Activated naive CD8-positive, alpha-beta T cell (primary cell): ENCODE measurements around the gene LYST.

Experiments
- H3K27ac Mint-ChIP-seq: one replicate; pipeline ENCODE4 v1.8.0; 2021; ENCODE audit warnings: mixed read lengths
- H3K27me3 Mint-ChIP-seq: one replicate; pipeline ENCODE4 v1.8.0; 2021; ENCODE audit warnings: mixed read lengths
- H3K36me3 Mint-ChIP-seq: one replicate; pipeline ENCODE4 v1.8.0; 2021; ENCODE audit warnings: mixed read lengths
- H3K4me1 Mint-ChIP-seq: one replicate; pipeline ENCODE4 v1.8.0; 2021; ENCODE audit warnings: low read depth, mixed read lengths
- H3K4me3 Mint-ChIP-seq: one replicate; pipeline ENCODE4 v1.8.0; 2021; ENCODE audit warnings: mild to moderate bottlenecking, mixed read lengths
- H3K9me3 Mint-ChIP-seq: one replicate; pipeline ENCODE4 v1.8.0; 2021; ENCODE audit warnings: low read depth, mixed read lengths

LYST gene

GRCh38 chr1:235749755-235750300 lies 116.9 kb downstream of the LYST start:
- H3K4me3 Mint-ChIP-seq: no peak overlapping the region
- peaks cover 7% of the 10 kb centered on the region for H3K36me3 Mint-ChIP-seq
- no peaks in the 10 kb centered on the region for H3K27me3 Mint-ChIP-seq
- H3K27ac Mint-ChIP-seq: no peak overlapping the region
- H3K9me3 Mint-ChIP-seq: no peaks in the 10 kb centered on the region
- no peaks in the 10 kb centered on the region for H3K4me1 Mint-ChIP-seq

DNA sequence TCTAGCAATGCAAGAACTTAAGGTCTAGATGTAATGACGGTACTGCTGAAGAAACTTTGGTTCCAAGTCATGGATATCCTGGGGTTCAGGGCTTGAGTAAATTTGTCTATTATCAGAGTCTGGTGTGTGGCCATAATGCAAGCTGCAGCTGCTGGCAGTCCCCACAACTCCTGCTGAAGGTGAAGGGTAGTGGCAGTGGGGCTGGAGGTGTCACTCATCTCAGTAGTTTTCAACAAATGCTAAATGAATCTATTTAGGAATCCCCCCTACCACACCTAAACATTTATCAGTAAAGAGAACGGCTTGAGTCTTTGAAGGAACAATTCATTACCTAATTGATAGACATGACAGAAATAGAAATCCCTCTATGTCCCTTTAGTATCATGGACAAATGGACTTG lies 118.0 kb downstream of the LYST start:
- Mint-ChIP-seq H3K36me3 (peaks cover 10% of the 10 kb centered on the region), H3K9me3 (no peaks in the 10 kb centered on the region), H3K4me3 (no peak overlapping the region), H3K27me3 (no peaks in the 10 kb centered on the region), H3K27ac (no peak overlapping the region), H3K4me1 (no peaks in the 10 kb centered on the region)

- H3K36me3 Mint-ChIP-seq: peaks cover 20% of the 10 kb centered on the region
- no peaks in the 10 kb centered on the region for H3K9me3 Mint-ChIP-seq
- no peak overlapping the region for H3K4me3 Mint-ChIP-seq
- no peaks in the 10 kb centered on the region for H3K27me3 Mint-ChIP-seq
- no peak overlapping the region for H3K27ac Mint-ChIP-seq
- H3K4me1 Mint-ChIP-seq: no peaks in the 10 kb centered on the region
Measured at GRCh38 chr1:235746245-235746644, 120.5 kb downstream of the LYST start.

- H3K36me3 Mint-ChIP-seq: peaks cover 20% of the 10 kb centered on the region
- H3K27ac Mint-ChIP-seq: no peak overlapping the region
- H3K4me3 Mint-ChIP-seq: no peak overlapping the region
- no peaks in the 10 kb centered on the region for H3K9me3 Mint-ChIP-seq
- no peaks in the 10 kb centered on the region for H3K27me3 Mint-ChIP-seq
- H3K4me1 Mint-ChIP-seq: no peaks in the 10 kb centered on the region
Measured at GRCh38 chr1:235745503-235746136, 121.1 kb downstream of the LYST start.

DNA sequence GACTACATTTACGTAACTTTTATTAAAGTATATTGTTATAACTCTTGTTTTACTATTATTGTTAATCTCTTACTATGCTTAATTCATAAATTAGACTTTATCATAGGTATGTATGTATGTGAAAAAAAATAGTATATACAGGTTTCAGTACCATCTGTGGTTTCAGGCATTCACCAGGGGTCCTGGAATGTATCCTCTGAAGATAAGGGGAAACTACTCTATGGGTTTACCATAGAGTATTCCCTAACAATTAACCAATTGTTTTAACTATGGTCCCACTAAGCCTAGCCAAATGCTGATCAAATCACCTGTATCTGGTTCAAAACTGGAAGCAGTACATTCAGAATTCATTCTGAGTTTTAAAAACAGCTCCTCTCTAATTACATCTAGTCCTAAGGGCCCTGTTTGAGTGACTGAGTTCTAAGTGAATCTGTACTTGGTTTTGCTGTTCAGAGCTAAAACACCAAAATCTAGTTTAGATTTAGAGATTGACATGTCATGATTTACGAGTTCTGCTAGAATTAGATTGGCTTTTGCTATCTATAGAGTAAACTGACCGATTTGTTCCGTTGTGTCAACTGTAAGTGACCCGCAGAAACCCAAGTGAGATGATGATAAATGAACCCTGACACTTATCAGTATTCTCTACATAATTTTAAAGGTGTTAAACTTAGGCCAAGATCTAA lies 123.6 kb downstream of the LYST start:
- H3K4me1 Mint-ChIP-seq: no peaks in the 10 kb centered on the region
- H3K9me3 Mint-ChIP-seq: no peaks in the 10 kb centered on the region
- H3K27ac Mint-ChIP-seq: no peak overlapping the region
- H3K4me3 Mint-ChIP-seq: no peak overlapping the region
- peaks cover 38% of the 10 kb centered on the region for H3K36me3 Mint-ChIP-seq
- no peaks in the 10 kb centered on the region for H3K27me3 Mint-ChIP-seq

GRCh38 chr1:235741294-235741693 lies 125.4 kb downstream of the LYST start:
- H3K36me3 Mint-ChIP-seq: peaks cover 44% of the 10 kb centered on the region
- peaks cover 2% of the 10 kb centered on the region for H3K4me1 Mint-ChIP-seq
- H3K27ac Mint-ChIP-seq: no peak overlapping the region
- H3K9me3 Mint-ChIP-seq: no peaks in the 10 kb centered on the region
- H3K4me3 Mint-ChIP-seq: no peak overlapping the region
- H3K27me3 Mint-ChIP-seq: no peaks in the 10 kb centered on the region

GRCh38 chr1:235739631-235740030 lies 127.1 kb downstream of the LYST start:
- Mint-ChIP-seq H3K27me3 (no peaks in the 10 kb centered on the region), H3K4me3 (no peak overlapping the region), H3K4me1 (peaks cover 3% of the 10 kb centered on the region), H3K9me3 (no peaks in the 10 kb centered on the region), H3K27ac (no peak overlapping the region), H3K36me3 (peaks cover 39% of the 10 kb centered on the region)

DNA sequence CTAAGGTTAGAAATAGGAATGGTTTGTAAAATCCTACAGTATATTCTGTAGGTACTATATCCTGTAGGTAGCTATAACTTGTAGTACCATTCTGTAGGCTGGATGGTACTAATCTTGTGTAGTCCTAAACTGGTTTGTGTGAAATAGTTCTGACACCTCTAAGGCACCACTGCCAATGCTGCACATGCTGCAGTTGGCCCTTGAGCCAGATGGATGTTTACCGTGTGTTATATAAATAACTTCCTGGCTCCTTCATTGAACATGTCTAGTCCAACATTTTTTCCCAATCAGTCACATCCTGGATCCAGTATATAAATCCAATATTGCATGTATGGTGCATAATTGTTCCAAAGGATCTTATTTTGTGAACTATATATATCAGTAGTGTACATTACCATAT lies 127.6 kb downstream of the LYST start:
- H3K36me3 Mint-ChIP-seq: peaks cover 36% of the 10 kb centered on the region
- no peak overlapping the region for H3K4me3 Mint-ChIP-seq
- H3K27ac Mint-ChIP-seq: no peak overlapping the region
- peaks cover 4% of the 10 kb centered on the region for H3K4me1 Mint-ChIP-seq
- no peaks in the 10 kb centered on the region for H3K9me3 Mint-ChIP-seq
- H3K27me3 Mint-ChIP-seq: no peaks in the 10 kb centered on the region

DNA sequence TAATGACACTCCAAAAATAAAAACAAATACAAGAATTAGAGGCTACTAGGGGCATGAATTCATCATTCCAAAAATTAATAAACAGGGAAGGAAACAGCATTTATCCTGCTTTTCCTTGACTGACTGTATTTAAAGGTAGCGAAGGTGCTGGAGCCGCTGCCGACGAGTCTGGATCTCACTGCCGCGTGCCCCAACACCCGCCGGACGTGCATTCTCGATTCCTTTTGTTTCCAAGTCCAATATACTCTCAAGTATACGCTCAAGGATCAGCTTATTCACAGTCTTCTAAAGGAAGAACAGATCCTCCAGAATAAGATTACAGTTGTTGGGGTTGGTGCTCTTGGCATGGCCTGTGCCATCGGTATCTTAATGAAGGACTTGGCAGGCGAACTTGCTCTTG lies 129.0 kb downstream of the LYST start:
- H3K36me3 Mint-ChIP-seq: peaks cover 31% of the 10 kb centered on the region
- no peak overlapping the region for H3K4me3 Mint-ChIP-seq
- H3K9me3 Mint-ChIP-seq: no peaks in the 10 kb centered on the region
- H3K27ac Mint-ChIP-seq: no peak overlapping the region
- peaks cover 6% of the 10 kb centered on the region for H3K4me1 Mint-ChIP-seq
- H3K27me3 Mint-ChIP-seq: no peaks in the 10 kb centered on the region

- no peaks in the 10 kb centered on the region for H3K9me3 Mint-ChIP-seq
- H3K36me3 Mint-ChIP-seq: peaks cover 26% of the 10 kb centered on the region
- no peaks in the 10 kb centered on the region for H3K27me3 Mint-ChIP-seq
- H3K4me1 Mint-ChIP-seq: peaks cover 6% of the 10 kb centered on the region
- no peak overlapping the region for H3K27ac Mint-ChIP-seq
- no peak overlapping the region for H3K4me3 Mint-ChIP-seq
Measured at GRCh38 chr1:235736263-235736662, 130.4 kb downstream of the LYST start.

DNA sequence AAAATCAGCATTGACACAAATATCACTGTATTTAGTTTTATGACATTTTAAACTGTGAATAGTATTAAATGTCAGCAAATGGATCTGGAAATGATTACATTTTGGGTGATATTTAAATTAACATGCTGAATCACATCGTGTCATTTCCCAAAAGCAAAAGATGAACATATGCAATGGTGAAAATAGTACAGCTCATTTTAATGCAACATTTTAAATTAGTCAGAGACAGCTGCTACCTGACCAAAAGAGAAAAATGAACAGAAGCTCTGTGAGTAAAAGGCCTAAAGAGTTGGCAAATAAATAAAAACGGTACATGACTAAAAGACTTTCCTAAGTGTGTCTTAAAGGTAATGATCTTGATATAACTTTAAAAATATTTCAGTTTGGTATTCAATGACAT lies 131.1 kb downstream of the LYST start:
- Mint-ChIP-seq H3K27me3 (no peaks in the 10 kb centered on the region), H3K4me3 (no peak overlapping the region), H3K9me3 (no peaks in the 10 kb centered on the region), H3K36me3 (peaks cover 29% of the 10 kb centered on the region), H3K27ac (no peak overlapping the region), H3K4me1 (peaks cover 6% of the 10 kb centered on the region)

DNA sequence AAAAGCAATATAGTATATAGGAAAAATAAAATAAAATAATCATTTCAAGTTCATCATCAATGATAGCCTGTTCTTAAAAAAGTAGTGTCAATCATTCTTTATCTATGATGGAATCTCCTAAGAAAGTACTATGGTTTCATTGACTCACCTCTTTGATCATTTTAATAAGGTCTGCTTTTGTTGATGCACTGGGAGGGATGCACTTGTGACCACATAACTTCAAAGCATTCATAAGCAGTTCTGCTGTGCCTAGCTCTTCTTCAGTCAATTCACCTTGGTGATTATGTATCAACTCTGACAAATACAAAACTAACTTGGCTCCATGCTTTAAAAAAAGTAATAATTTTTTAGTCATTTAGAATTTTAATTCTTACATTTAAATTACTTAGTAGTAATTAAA lies 132.4 kb downstream of the LYST start:
- H3K4me3 Mint-ChIP-seq: no peak overlapping the region

GRCh38 chr1:235730007-235730406 lies 136.7 kb downstream of the LYST start:
- no peaks in the 10 kb centered on the region for H3K27me3 Mint-ChIP-seq
- H3K4me1 Mint-ChIP-seq: peaks cover 3% of the 10 kb centered on the region
- no peaks in the 10 kb centered on the region for H3K9me3 Mint-ChIP-seq
- no peak overlapping the region for H3K4me3 Mint-ChIP-seq
- peaks cover 8% of the 10 kb centered on the region for H3K36me3 Mint-ChIP-seq
- H3K27ac Mint-ChIP-seq: no peak overlapping the region

More for the DNA sequence above, 132.4 kb downstream of the LYST start:
- Mint-ChIP-seq H3K9me3 (no peaks in the 10 kb centered on the region), H3K27me3 (no peaks in the 10 kb centered on the region), H3K4me1 (peaks cover 6% of the 10 kb centered on the region), H3K27ac (no peak overlapping the region), H3K36me3 (peaks cover 21% of the 10 kb centered on the region)

- H3K27me3 Mint-ChIP-seq: no peaks in the 10 kb centered on the region
- peaks cover 8% of the 10 kb centered on the region for H3K36me3 Mint-ChIP-seq
- no peak overlapping the region for H3K27ac Mint-ChIP-seq
- H3K9me3 Mint-ChIP-seq: no peaks in the 10 kb centered on the region
- H3K4me3 Mint-ChIP-seq: no peak overlapping the region
- H3K4me1 Mint-ChIP-seq: no peaks in the 10 kb centered on the region
Measured at GRCh38 chr1:235726557-235726956, 140.1 kb downstream of the LYST start.

DNA sequence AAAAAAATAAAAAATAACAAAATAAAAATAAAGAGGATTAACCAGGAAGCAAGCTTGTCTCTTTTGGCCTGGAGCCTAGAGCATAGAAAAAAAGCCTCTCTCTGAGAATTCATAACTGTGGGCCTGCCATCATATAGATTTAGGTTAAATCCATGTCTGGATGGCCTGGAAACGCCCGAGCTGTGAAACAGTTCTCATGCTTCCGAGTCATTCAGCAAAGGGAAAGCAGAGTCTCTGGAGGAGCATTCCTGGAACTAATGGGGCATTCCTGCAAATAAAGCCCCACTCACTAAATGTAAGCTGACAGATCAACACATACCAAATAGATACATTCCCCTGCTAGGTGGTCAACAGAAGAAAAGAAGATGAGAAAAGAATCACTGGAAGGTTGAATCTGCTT lies 141.3 kb downstream of the LYST start:
- H3K27me3 Mint-ChIP-seq: no peaks in the 10 kb centered on the region
- no peaks in the 10 kb centered on the region for H3K9me3 Mint-ChIP-seq
- peaks cover 8% of the 10 kb centered on the region for H3K36me3 Mint-ChIP-seq
- no peaks in the 10 kb centered on the region for H3K4me1 Mint-ChIP-seq
- H3K27ac Mint-ChIP-seq: no peak overlapping the region
- no peak overlapping the region for H3K4me3 Mint-ChIP-seq

- no peaks in the 10 kb centered on the region for H3K4me1 Mint-ChIP-seq
- no peaks in the 10 kb centered on the region for H3K27me3 Mint-ChIP-seq
- peaks cover 8% of the 10 kb centered on the region for H3K36me3 Mint-ChIP-seq
- H3K27ac Mint-ChIP-seq: no peak overlapping the region
- no peak overlapping the region for H3K4me3 Mint-ChIP-seq
- no peaks in the 10 kb centered on the region for H3K9me3 Mint-ChIP-seq
Measured at GRCh38 chr1:235724730-235725129, 142.0 kb downstream of the LYST start.
